22Rv1 (cell line): ENCODE measurements around the gene KPNB1.

Source experiments
- CTCF ChIP-seq: fragments of 450-650 bp; IDR thresholded peaks from 2 replicates; pipeline ENCODE4 v1.5.1; 2017; ENCODE audit warnings: mild to moderate bottlenecking
- ZFX ChIP-seq: fragments of 450-650 bp; IDR thresholded peaks from 2 replicates; pipeline ENCODE4 v1.6.1; 2017; ENCODE audit warnings: antibody characterized with exemption, borderline replicate concordance

DNA sequence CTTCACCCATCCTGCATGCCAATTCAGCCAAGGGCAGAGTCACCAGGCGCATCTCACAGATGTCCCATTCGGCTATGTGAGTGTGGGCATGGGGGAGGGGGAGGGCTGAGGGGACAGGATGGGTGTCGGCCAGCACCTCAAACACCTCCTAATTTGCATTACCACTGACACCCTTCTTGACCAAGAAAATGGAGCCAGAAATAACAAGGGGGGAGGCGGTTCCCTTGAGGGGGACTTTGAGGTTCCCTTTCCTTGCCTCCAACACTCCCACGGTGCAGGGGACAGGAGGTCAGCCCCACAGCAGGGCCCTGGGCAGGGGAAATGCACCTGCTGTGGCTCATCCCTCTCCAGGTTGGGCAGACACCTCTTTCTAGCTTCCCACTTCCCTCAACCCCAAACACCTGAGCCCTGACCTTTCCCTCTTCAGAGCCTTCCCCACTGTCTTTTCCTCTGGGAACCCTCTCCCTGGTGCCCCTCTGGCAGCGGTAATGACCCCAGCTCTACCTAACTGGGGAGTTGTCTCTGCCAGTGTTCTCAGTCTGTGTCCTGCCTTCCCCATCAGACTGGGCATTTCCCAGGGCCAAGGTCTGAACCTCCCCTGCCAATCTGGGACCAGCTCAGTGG, 65.2 kb downstream of the KPNB1 start:
- no peak for TF ChIP-seq ZFX
- no peak for TF ChIP-seq CTCF
